ENCODE data around the gene CAMK2A.

DNA sequence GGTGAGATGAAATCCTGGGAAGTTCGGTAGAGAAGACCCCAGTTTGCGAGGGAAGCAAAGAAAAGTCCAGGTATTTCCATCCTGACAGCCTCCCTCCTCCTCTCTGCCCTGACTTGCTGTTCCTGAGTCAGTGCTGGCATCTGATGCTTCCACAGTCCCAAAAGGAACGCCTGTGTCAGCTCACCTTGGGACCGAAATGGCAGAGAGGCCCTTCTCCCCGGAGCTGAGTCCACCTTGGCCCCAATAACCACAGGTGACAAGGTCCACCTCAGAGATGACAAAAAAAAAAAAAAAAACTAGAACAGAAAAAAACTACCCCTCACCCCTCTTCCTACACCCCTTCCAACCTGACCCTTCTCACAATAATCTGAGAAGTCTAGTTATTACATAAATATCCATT is 68.1 kb downstream of the CAMK2A start:
- TF ChIP-seq, protein P1, sequence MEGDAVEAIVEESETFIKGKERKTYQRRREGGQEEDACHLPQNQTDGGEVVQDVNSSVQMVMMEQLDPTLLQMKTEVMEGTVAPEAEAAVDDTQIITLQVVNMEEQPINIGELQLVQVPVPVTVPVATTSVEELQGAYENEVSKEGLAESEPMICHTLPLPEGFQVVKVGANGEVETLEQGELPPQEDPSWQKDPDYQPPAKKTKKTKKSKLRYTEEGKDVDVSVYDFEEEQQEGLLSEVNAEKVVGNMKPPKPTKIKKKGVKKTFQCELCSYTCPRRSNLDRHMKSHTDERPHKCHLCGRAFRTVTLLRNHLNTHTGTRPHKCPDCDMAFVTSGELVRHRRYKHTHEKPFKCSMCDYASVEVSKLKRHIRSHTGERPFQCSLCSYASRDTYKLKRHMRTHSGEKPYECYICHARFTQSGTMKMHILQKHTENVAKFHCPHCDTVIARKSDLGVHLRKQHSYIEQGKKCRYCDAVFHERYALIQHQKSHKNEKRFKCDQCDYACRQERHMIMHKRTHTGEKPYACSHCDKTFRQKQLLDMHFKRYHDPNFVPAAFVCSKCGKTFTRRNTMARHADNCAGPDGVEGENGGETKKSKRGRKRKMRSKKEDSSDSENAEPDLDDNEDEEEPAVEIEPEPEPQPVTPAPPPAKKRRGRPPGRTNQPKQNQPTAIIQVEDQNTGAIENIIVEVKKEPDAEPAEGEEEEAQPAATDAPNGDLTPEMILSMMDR (IDR thresholded peaks at IDR 0.05): no peak
- TF ChIP-seq POLR2A (IDR thresholded peaks at IDR 0.05): no peak
